GM19463 (cell line): ENCODE measurements around the gene PDZK1.
"Not testable (repeated sequence)": the region's sequence is repeated elsewhere in the genome, so short reads cannot be mapped to it uniquely, and the experiment has no call there.

Experiments used
- ATAC-seq: cut with Tn5 transposase; IDR thresholded peaks from one replicate; pipeline ENCODE4 v1.9.1; 2021; ENCODE audit warnings: mild to moderate bottlenecking, moderate library complexity; ENCODE audit not compliant: unreplicated experiment

Gene PDZK1

DNA sequence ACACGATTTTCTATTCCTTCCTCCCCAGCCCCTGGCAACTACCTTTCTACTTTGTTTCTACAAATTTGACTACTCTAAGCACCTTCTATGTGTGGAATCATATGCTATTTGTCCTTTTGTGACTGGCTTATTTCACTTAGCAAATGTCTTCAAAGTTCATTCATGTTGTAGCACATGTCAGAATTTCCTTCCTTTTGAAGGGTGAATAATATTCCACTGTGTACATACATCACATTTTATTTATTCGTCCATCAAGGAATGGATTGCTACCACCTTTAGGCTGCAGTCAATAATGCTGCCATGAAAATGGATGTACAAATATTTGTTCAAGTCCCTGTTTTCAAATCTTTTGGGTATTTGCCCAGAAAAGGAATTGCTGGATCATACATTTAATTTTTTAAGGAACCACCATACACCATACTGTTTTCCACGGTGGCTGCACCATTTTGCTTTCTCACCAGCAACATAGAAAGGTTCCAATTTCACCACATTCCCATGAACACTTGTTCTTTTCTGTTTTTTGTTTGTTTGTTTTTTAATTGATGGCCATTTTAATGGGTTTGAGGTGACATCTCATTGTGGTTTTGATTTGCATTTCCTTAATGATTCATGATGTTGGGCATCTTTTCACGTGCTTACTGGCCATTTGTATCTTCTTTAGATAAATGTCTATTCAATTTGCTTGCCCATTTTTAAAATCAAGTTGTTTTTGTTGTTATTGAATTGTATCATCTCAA lies 3.3 kb upstream of the PDZK1 start:
- ATAC-seq = no peak

DNA sequence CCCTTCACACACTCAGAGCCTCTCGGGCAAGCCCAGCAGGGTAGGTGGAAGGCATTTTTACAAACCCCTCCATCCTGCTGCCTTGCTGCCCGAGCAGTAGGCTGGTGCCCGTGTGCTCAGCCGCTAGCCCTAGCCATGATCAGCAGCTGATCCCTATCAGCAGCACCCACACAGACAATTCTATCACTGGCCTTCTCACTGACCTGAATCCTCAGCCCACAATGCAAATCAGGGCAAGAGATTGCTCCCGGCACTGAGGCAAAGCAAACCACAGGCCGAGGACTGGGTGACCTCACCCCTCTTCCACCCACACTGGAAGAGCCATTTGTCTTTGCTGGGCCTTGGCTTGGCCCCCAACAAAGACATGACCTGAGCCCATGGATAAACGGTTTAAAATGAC lies 895 bp upstream of the PDZK1 start:
- ATAC-seq = peak; percentile 65

DNA sequence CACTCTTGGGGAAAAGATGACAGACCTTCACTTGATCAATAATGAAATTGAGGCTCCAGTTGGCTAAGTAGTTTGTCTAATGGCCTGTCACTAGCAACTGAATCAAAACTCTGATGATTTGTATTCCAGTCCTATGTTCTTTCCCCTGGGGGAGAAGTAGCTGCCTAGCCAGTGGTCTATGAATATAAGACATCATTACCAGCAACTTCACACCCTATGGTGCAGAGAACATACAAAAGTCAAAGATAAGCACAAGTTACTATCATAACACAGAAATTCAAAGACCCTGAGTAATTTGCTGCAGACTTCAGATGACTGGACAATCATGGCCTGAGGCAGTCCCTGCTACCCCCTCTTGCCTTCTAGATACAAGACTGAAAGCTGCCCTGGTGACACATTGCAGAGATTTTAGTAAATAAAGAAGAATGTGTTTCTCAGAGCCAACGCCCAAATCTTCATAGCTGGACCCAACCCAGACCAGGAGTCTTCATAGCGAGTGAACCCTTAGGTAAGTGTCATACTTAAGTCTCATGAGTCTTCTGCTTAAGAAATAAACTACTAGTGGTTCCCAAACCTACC lies 993 bp downstream of the PDZK1 start:
- no peak for ATAC-seq

DNA sequence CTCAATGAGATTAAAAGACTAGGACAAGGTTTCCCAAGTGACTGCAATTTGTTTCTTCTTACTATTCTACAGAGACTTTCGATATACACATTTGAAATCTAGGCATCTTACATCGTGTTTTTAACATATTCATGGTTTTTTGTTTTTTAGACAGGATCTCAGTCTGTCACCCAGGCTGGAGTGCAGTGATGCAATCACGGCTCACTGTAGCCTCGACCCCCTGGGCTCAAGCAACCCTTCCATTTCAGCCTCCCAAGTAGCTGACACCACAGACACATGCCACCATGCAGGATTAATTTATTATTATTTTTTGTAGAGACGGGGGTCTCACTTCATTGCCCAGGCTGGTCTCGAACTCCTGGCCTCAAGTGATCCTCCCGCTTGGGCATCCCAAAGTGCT lies 1.5 kb downstream of the PDZK1 start:
- no peak for ATAC-seq

DNA sequence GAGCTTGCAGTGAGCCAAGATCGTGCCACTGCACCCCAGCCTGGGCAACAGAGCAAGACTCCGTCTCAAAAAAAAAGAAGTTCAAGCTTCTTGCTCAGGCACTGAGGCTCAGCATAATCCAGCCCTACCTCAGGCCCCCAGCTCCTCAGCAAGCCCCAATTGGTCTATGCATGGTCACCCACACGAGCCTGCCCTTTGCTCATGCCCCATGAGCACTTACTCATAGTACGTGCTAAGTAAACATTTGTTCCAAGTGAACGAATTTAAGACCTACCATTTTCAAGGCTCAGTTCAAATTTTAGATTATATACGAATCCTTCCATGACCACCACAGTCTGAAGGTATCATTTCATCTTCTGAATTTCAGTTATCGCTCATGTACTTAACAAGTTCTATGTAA lies 4.3 kb downstream of the PDZK1 start:
- no peak for ATAC-seq

DNA sequence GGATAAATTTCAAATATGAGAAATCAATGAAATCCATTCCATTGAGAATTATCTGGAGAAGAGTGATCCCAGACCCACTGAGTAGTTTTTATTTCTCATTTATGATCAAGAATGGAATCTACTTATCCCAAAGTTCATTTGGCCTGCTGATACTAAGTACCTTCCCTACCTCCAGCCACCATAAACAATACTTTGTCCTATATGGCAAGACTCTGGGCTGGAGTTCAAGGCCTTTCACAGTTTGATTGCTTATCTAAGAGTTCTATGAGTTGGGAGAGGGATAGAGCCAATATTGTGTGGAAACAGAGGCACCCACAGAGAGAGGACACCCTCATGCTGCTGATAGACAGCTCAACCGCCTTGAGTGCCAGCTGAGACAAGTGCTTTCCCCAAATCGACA lies 5.1 kb downstream of the PDZK1 start:
- no peak for ATAC-seq

DNA sequence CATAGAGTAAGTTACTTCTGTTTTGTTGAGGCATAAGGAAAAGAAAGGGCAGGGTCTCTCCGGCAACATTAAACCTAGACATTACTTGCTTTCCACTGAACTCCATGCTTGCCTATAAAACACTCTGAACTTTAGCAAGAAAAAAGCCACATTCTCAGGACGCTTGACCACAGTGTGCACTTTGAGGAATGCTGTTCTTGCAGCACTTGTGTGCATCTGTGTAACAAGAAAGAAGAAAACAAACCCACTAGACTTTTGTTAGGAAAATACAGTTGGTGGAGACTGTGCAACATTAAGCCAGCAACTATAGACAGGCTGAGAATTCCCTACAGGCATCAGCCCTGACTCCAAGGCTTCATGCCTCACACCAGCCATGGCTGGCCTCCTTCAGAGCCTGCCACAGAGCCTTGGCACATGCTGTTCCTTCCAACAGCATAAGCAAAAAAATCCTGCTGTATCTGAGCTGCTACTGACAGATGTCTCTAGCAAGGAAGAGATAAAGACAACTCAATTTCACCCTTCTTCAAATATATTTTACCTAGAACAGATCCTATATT lies 5.8 kb downstream of the PDZK1 start:
- ATAC-seq = no peak

DNA sequence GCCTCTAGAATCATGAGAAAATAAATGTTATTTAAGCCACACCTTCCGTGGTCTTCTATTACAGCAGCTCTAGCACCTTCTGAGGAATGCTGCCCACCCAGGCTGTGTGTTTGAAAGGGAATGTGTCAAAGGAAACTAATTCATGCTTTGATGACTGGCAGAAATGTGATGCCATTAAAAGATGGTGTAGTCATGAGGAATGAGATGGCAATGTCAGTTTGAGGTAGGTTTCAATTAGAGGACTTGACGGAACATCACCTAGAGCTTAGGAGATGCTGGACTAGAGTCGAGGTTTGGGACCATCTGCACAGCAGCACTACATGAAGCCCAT lies 10.6 kb downstream of the PDZK1 start:
- ATAC-seq = no peak

DNA sequence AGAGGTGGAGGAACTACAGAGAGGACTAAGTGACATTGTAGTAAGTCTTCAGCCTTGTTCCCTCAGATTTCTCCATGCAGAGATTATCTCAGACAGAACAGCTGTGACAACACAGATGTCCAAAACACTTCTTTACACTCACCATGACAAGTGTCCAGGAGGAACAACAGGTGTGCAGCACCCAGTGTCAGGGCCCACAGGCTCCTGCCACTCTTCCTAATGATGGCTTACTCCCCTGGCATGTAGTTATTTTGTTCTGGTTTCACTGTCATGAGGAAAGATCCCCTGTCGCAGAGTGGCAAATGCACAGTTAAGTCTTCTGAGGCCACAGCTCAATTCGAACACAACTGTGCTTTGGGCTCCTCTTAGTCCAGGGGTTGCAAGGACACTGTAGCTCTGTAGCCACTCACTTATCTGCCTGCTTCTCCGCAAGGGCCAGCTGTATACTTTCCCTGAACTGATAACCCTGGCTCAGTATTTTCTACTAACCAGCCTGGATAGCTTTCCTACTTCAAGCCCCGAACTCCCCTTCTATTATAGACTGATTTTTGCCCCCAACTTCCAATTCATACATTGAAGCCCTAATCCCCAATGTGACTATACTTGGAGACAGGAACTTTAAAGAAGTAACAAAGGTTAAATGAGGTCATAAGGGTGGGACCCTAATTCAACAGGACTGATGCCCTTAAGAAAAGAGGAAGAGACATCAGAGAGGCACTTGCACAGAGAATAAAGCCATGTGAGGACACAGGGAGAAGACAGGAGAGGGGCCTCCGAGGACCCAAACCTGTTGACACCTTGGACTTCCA lies 11.1 kb downstream of the PDZK1 start:
- no peak for ATAC-seq

DNA sequence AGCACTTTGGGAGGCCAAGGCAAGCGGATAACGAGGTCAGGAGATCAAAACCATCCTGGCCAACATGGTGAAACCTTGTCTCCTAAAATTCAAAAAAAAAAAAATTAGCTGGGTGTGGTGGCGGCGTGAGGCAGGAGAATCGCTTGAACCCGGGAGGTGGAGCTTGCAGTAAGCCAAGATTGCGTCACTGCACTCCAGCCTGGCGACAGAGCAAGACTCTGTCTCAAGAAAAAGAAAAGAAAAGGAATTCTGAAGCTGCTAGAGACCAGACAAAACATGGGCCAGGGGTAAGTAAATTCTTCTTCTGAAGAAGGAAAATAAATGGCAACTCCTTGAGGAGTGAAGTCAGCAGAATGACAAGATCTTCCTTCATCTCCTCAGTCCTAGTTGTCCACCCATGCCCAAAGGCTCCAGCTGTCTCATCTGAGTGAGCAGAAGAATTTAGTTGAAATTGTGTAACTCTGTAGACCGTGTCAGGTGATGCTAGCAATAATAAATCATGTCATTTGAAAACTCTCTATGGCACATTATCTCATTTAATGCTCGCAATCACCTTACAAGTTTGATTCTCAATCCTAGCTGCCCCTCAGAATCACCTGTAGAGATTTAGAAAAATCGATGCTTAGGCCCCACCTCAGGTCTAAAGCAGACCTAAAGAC lies 14.3 kb downstream of the PDZK1 start:
- ATAC-seq = no peak

DNA sequence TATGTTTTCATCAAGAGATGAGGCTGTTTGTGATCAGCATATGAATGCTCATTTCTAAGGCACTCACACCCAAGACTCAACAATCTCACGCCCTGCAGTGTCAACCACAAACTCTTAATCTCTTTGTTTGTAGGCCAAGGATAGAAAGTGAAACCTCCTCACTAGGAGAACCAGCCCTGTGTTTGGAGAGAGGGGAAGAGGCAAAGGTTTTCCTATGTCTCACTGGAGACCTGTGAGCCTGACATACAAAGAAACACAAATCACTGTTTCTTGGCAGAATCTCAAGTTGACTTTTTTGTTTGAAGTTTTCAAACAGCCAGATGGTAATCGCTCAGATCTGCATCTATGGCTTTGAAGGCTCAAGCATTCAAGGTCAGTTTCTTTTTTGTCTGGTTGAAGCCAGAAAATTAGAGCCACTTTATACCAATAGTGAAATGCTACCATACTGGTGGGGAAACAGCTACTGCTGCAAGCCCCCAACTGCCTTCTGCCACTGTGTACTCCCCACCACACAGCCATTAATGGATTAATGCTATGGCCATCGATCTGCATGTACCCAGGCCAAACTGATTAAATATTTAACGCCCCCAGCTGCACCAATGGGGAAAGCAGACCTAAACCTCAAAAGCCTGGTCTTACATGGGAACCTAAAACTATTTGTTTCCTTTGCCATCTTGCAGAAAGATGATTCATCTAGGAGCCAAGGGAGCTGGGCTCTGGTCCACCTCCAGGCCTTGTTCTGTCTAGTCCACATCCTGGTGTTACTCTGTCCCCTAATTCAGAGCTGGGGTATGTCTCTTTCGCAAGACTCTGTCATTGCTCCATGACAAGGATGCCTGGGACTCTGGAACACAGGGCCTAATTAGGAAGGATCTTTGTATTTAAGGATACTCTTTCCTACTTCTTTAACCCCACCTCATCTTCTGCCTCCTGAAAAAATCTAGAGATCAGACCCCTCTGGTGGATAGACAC lies 16.3 kb downstream of the PDZK1 start:
- ATAC-seq = peak; percentile 81

DNA sequence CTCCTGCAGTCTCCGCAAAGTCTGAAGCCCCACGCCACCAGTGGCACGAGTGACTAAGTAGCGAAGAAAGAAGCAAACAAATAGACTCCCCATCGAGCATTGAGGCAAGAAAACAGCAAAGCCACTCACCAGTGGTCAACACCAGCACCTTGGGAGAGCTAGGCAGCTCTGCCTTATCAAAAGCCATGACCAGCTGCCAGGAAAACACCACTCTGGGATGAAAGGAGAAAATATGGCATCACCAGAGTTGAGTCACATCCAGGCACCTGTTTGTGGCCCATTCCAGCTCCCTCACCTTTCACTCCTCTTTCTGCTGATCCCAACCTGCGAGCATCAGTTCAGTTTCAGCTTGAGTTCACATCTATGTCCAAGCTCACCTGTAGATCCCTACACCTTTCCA lies 17.2 kb downstream of the PDZK1 start:
- no peak for ATAC-seq

DNA sequence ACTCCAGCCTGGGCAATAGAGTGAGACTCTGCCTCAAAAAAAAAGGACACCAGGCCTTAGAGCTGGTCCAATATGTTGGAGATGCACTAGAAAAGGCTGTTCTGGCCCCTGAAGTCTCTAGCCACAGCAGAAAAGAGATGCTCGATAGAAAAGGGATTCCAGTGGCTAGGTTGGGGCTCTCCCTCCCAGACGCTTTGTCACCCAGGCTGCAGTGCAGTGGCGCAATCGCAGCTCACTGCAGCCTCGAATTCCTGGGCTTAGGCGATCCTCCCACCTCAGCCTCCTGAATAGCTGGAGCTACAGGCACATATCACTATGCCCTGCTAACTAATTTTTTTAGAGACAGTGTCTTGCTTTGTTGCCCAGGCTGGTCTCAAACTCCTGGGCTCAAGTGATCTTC lies 18.2 kb downstream of the PDZK1 start:
- ATAC-seq = no peak

DNA sequence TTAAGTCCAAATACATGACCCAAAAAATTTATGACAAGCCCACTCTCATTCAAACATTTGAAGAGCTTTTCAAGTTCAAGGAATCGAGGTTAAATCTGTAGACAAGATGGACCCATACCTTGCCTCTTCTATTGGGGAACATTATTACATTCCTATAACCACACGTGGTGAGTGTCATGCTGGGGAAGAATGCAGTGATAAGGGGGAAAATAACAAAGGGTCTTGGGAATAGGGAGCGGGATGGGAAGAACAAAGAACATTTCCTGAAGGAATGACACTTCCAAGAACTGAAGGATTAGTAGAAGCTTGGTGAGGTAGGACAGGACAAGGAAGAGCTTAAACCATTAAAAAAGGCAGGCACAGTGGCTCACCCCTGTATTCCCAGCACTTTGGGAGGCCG lies 18.8 kb downstream of the PDZK1 start:
- ATAC-seq = no peak

DNA sequence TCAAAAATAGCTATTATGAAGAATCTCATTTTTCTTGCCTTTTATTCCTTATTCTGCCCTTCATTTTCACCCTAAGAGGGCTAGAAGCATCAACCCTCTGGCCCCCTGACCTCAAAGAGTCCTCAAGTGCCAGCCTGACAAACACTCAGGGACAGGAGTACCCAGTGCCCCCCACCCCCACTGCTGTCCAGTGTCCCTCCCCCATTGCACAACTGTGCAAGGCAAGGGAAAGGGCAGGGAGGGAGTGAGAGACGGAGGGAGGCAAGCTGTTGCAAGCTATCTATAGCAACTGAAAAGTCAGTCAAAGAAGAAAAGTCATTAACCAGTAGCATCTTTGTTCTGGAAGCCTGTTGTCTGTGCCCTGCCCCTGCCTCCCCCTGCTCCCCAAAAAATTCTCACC lies 21.1 kb downstream of the PDZK1 start:
- ATAC-seq = not testable (repeated sequence)

DNA sequence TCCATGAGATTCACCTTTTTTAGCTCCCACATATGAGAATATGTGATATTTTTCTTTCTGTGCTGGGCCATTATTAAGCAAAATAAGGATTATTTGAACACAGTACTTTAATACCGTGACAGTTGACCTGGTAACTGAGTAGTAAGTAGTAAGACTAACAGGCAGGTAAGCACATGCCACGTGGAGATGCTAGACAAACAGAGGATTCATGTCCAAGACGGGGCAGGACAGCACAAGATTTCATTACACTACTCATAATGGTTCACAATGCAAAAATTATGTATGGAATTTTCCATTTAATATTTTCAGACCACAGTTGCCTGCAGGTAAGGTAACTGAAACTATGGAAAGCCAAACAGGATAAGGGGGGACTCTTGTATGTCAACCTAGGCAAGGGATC lies 22.3 kb downstream of the PDZK1 start:
- ATAC-seq = not testable (repeated sequence)

DNA sequence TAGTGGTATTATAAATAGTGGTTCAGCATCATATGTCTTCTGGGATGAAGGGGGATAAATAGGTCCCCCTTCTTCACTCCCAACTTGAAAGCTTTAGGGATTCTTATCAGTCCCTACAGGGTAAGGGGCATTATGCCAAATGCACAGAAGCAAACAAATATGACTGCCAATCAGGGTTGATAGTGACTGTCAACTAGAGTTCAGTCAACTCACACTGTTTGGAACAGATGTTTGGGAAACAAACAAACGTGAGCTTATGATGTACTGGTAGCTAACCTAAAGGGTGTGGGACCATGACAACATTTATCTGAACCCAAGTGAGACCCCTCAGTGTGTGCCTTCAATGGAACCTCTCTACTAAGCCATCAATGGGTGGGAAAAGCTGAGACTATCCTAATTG lies 34.0 kb downstream of the PDZK1 start:
- not testable (repeated sequence) for ATAC-seq

DNA sequence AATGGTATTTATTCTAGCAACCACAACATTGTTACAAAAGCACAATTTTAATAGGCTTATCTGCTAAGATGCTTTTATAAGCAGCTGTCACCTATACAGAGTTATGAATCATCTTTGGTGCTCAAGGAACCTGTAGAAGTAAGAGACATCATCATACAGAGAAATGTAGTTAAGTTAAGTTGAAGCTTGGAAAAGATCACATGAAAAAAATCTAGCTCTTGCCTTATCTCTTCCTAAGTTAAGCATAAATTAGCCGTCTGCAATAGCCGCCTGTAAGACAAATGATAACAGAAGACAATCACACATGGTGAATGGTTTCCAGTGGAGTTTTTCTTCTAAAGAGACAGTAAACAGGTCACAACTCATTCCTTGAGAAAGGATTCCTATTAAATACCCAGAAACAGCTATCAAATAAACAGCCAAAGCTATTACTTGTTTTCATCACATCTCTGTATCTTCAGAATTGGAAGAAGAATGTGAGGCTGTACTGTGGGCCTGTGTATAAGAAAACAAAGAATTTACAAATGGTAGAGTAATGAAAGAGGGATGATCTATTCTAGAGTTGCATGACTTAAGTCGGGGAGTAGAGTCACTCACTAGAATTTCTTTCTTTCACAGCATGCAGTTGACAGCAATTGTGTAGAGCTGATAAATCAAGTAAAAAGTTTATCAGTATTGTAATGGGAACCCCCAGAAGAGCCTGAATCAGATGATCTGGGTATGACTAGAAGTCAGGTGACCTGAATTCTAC lies 36.0 kb downstream of the PDZK1 start:
- not testable (repeated sequence) for ATAC-seq

DNA sequence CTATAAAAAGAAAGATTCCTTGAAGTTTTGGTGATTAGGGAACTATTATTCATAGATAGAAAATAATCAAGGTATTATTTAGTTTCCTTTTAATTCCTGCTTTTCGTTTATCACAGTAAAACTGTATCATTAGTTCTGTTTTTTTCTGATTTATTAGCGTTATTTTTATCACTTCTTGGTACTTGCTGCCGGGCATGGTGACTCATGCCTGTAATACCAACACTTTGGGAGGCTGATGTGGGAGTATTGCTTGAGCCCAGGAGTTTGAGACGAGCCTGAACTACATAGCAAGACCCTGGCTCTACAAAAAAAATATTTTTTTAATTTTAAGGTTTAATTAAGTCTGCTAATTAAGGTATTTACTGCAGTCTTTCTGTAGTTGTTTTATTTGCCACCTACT lies 42.2 kb downstream of the PDZK1 start:
- not testable (repeated sequence) for ATAC-seq
